Measurements from ENCODE around the gene EPB41.

The EPB41 gene

GRCh38 chr1:28898405-28898881 is 15.9 kb upstream of the EPB41 start (continued):
- TF ChIP-seq ZSCAN4 (tag by site-specific recombination; IDR thresholded peaks at IDR 0.05) = no peak
- no peak for TF ChIP-seq ZNF560 (tag by site-specific recombination; IDR thresholded peaks at IDR 0.05; ENCODE audit: borderline replicate concordance)
- no peak for TF ChIP-seq REPIN1 (tag by site-specific recombination; IDR thresholded peaks at IDR 0.05; ENCODE audit: low read depth)

GRCh38 chr1:28899267-28899666 is 15.1 kb upstream of the EPB41 start:
- peaks cover 0 to 3% of the 10 kb centered on the region in 2 experiments; a peak in 1 of 3 replicates for H3K36me3 ChIP-seq (ENCODE audit: control insufficient read depth in 2 of 2, insufficient read depth in 1 of 2, low read length in 2 of 2)
- H3K4me1 ChIP-seq (ENCODE audit: control insufficient read depth, insufficient read depth, low read length) = no peaks in the 10 kb centered on the region
- H3K9me3 ChIP-seq (ENCODE audit: control insufficient read depth, insufficient read depth, low read depth, low read length) = no peaks in the 10 kb centered on the region
- ChIA-PET CTCF (interaction anchor here (0.7 to 3.6 kb wide), 4 partner anchors 21 to 303 kb away, joined by 3 to 16 read pairs (median 3); no protein-coding TSS in a partner anchor), POLR2A (interaction anchor here (0.6 to 2.3 kb wide), 3 partner anchors 14 to 354 kb away, joined by 4 to 8 read pairs (median 5); partner anchors contain the start of gene EPB41)
- TF ChIP-seq ZNF26 (tag by site-specific recombination; IDR thresholded peaks at IDR 0.05) (no peak), REPIN1 (tag by site-specific recombination; IDR thresholded peaks at IDR 0.05; ENCODE audit: low read depth) (no peak), ZNF335 (tag by site-specific recombination; conservative IDR thresholded peaks at IDR 0.05) (no peak), PRDM10 (tag by site-specific recombination; IDR thresholded peaks at IDR 0.05) (peak; percentile 18; the same call in 1 of the 2 replicates), PRDM1 (tag by site-specific recombination; IDR thresholded peaks at IDR 0.05) (peak; percentile 36; the same call in 1 of the 2 replicates), FEZF1 (tag by site-specific recombination; IDR thresholded peaks at IDR 0.05) (peak; percentile 68), ZNF596 (tag by site-specific recombination; IDR thresholded peaks at IDR 0.05) (no peak)
- TF ChIP-seq, protein P1, sequence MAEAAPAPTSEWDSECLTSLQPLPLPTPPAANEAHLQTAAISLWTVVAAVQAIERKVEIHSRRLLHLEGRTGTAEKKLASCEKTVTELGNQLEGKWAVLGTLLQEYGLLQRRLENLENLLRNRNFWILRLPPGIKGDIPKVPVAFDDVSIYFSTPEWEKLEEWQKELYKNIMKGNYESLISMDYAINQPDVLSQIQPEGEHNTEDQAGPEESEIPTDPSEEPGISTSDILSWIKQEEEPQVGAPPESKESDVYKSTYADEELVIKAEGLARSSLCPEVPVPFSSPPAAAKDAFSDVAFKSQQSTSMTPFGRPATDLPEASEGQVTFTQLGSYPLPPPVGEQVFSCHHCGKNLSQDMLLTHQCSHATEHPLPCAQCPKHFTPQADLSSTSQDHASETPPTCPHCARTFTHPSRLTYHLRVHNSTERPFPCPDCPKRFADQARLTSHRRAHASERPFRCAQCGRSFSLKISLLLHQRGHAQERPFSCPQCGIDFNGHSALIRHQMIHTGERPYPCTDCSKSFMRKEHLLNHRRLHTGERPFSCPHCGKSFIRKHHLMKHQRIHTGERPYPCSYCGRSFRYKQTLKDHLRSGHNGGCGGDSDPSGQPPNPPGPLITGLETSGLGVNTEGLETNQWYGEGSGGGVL (tag by site-specific recombination; IDR thresholded peaks at IDR 0.05) = peak; percentile 46; the same call in 1 of the 2 replicates
- H3K4me3 ChIP-seq (ENCODE audit: low read depth, low read length) = no peak overlapping the region
- H3K27ac ChIP-seq (ENCODE audit: extremely low read depth, low read depth, low read length) = no peak overlapping the region

- CTCF ChIA-PET = interaction anchor here (0.8 to 1.1 kb wide), 2 partner anchors 136 to 1814 kb away, joined by 3 to 5 read pairs; no protein-coding TSS in a partner anchor
These were observed 13.8 kb upstream of the EPB41 start for GRCh38 chr1:28900562-28900961.

More at GRCh38 chr1:28900562-28900961, 13.8 kb upstream of the EPB41 start:
- POLR2A ChIA-PET = interaction anchor here (1.2 kb wide), 1 partner anchor 14 kb away, joined by 3 read pairs; the partner anchor contains the start of gene EPB41
- Histone ChIP-seq H3K36me3 (ENCODE audit: control insufficient read depth in 2 of 2, insufficient read depth in 1 of 2, low read length in 2 of 2) (peaks cover 0 to 3% of the 10 kb centered on the region in 2 experiments; a peak in 1 of 3 replicates), H3K9me3 (ENCODE audit: control insufficient read depth, insufficient read depth, low read depth, low read length) (no peaks in the 10 kb centered on the region), H3K4me3 (ENCODE audit: low read depth, low read length) (no peak overlapping the region), H3K27ac (ENCODE audit: extremely low read depth, low read depth, low read length) (no peak overlapping the region), H3K4me1 (ENCODE audit: control insufficient read depth, insufficient read depth, low read length) (no peaks in the 10 kb centered on the region)
- TF ChIP-seq ZNF623 (tag by site-specific recombination; IDR thresholded peaks at IDR 0.05) (peak; percentile 93), ZNF596 (tag by site-specific recombination; IDR thresholded peaks at IDR 0.05) (no peak)
